NAMALWA (cell line): ENCODE measurements around the gene SMIM33.
"Not testable (repeated sequence)": the region's sequence is repeated elsewhere in the genome, so short reads cannot be mapped to it uniquely, and the experiment has no call there.

Experiments
- DNase-seq: peaks from one replicate; pipeline ENCODE4 v3.0.0-alpha.2; 2015; ENCODE audit warnings: low spot score

SMIM33 gene

DNA sequence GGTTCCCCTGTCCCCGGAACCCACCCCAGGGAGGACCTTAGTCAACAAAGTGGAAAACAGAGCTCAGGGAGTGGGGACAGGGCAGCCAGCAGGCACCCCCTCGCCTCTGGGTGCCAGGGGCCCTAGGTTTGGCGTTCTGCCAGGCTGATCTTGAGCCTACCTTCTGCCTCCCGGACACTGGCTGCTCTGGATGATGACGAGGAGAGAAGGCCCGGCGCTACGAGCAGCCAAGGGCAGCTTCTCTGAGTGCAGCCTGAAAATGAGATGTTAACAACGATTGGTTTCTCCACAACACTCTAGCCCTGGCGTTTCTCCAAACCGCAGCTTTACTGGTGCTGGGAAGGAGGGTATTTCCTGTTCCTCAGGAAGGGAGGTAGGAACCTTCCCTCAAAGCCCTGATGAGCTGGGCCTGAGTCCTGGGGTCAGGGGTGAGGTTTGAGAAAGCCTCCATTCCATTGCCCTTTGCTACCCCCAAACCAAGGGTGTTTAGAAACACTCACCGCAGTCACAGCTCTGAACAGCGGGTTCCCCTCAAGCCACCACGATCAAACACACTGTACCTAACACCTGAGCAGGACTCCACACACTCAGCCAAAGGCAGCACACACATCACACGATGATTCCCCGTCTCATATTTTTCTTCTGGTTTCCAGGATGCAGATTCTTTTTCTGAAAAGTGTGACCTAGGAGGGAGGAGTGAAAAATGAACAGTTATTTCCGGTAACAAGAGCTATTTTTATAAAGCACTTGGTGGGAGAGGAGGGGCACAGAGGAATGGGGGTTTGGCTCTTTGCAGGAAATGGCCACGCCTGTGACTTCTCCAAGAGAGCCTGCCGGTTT lies 11.5 kb downstream of the SMIM33 start, which contains the start of gene STING1:
STING1 (minus strand) TSS at position 709 of the 840 bp plus-strand sequence. CDS start 1,054 bp downstream, outside the sequence.
- DNase-seq, result no peak

DNA sequence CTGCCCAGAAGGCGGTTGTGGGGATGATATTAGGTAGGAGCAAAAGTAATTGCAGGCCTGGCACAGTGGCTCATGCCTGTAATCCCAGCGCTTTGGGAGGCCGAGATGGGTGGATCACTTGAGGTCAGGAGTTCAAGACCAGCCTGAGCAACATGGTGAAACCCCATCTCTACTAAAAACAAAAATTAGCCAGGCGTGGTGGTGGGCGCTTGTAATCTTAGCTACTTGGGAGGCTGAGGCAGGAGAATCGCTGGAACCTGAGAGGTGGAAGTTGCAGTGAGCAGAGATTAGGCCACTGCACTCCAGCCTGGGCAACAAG lies 12.0 kb downstream of the SMIM33 start:
- DNase-seq, result not testable (repeated sequence)

DNA sequence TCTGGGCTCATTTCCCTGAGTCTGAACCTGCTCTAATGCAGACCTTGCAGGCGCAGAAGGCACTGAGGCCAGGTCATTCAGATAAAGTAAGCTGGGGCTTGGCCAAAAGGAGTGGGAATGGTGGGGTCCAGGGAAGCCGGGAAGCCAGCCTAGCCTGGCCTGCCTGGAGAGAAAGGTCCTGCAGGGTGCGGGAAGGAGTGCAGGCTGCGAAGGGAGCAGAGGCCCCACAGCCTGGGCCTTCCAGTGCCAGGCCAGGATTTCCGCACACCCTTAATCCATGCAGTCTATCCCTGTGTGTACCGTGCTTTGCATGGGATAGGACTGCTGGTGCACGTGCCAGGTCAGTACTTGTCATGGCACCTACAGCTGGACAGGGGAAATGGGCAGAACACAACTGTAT lies 15.4 kb downstream of the SMIM33 start:
- no peak for DNase-seq

DNA sequence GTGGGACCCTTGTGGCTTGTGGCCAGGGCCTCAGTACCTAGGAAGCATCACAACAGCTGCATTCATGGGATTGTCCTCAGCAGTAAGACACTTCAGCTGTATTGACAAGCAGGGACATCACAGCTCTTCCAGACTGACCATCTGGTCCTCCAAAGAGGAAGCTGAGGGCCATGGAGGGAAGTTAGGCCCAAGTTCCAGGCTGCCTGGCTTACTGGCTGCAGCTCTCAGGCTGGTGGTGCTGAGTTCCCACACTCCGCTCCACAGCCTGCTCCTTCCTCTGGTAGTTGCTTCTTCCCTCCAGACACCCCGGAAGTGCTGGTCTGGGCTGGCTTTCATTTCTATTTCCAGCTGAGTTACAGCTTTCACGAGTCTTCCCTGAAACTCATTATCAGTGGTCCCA lies 17.5 kb downstream of the SMIM33 start:
- no peak for DNase-seq

DNA sequence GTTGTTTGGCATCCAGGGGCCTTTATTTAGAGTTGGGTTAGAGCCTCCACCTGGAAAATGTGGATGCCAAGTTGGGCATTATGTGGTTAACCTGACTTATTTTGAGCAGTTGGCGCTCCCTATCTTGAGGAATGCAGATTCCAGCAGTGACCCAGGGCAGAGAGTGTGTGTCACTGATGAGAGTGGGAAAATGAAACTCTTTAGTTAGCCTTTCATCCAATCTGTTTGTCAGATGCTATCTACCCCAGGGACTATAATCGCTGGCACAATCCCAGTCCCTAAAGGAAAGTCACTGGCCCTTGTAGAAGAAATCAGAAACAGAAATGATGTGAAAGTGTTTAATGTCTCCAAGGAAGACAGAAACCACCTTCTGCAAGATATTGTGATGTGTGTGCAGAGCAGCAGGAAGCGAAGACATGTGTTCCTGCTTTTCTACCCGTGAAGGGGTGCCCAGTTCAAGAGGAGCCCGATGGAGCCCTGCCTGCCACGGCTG lies 21.9 kb downstream of the SMIM33 start:
- no peak for DNase-seq

DNA sequence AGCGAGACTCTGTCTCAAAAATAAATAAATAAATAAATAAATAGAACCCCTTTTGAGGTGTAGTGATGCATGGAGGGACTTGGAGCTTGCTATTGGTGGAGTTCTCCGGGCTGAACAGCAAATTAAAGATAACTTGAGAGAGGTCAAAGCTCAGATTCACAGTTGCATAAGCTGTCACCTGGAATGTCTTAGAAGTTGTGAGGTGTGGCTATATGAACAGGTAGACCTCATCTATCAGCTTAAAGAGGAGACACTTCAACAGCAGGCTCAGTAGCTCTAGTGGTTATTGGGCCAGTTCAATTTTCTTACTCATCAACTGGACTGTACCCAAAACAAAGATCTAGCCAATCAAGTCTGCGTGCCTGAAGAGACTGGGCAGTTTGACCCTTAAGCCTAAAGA lies 23.5 kb downstream of the SMIM33 start:
- DNase-seq, result no peak

DNA sequence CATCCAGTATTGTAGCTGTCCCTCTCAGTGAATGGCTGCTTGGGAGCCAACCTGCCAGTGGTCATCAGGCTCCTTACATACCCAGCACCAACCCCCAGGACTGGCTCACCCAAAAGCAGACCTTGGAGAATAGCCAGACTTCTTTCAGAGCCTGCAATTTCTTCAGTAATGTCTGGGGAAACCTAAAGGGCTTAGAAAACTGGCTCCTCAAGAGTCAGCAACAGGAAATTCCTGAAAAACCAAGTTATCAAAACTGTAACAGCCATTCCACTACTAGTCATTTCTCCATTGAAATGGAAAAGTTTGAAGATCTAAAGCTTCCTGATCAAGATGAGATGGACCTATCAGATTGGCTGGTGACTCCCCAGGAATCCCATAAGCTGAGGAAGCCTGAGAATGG lies 24.0 kb downstream of the SMIM33 start:
- DNase-seq, result no peak

DNA sequence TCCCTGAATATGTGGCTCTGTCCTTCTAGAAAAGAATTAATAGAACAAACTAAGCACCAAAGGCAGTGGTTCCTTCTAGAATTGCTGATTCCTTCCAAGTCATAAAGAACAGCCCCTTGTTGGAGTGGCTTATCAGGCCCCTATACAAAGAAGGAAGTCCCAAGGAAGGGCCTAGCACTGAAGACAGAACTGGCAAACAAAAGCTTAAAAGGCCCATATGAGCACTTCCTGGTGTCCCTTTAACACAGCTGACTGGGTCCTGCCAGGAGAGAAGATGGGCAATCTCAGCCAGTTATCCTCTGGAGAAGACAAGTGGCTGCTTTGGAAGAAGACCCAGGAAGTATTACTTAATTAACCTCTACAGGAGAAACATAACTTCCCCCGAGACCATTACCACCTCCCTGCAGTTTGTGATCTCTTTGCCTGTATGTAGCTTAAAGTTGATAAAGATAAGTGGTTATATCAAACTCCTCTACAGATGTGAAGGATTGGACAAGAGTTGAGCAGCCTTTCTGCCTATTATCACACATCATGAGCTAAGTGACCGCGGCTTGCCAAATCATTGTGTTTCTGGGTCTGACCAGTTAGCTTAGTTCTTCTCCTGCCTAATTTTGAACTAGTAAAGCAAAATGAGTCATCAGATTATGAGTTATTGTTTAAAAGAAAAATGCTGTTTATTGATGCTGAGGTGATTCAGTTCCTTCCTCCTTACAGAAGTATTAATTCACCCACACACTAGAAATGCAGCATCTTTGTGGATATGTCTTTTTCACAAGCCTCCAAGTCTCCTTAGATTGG lies 25.0 kb downstream of the SMIM33 start:
- no peak for DNase-seq

DNA sequence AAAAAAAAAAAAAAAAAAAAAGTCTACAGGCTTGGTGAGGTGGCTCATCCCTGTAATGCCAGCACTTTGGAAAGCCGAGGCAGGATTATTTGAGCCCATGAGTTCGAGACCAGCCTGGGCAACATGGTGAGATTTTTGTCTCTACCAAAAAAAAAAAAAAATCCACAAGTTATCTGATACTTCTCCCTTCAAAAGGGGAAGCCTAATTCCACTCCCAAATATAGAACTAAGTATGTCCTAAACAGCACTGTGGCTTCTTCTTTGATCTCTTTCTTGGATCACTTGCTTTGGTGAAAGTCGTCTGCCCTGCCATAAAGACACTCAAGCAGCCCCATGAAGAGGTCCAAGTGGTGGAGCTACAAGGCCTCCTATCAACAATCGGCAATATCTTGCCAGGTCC lies 30.6 kb downstream of the SMIM33 start:
- no peak for DNase-seq

DNA sequence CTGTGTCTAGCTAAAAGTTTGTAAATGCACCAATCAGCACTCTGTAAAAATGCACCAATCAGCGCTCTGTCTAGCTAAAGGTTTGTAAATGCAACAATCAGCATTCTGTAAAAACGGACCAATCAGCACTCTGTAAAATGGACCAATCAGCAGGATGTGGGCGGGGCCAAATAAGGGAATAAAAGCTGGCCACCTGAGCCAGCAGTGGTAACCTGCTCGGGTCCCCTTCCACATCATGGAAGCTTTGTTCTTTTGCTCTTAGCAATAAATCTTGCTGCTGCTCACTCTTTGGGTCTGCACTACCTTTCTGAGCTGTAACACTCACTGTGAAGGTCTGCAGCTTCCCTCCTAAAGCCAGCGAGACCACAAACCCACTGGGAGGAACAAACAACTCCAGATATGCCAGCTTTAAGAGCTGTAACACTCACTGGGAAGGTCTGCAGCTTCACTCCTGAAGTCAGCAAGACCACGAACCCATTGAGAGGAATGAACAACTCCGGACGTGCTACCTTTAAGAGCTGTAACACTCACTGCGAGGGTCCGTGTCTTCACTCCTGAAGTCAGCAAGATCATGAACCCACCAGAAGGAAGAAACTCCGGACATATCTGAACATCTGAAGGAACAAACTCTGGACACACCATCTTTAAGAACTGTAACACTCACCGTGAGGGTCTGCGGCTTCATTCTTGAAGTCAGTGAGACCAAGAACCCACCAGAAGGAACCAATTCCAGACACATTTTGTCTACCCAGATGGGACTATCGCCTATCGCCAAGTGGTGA lies 32.4 kb downstream of the SMIM33 start:
- DNase-seq, result peak; percentile 31

DNA sequence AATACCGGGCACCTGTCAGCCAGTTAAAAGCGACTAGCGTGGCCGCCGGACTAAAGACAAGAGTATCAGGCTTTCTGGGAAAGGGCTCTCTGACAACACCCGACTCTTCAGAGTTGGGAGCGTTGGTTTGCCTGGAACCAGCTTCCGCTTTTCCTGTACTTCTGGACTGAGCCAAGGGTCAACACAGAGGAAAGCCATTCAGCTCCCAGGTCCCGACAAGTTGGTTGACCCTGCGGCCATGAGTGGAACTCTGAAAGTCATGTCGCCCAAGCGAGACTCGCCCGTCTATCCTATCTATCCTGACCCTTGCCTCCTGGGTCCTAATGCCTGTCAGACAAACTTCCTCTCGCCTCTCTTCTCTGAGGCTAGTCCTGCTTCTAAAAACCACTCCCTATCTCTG lies 33.1 kb downstream of the SMIM33 start:
- not testable (repeated sequence) for DNase-seq

DNA sequence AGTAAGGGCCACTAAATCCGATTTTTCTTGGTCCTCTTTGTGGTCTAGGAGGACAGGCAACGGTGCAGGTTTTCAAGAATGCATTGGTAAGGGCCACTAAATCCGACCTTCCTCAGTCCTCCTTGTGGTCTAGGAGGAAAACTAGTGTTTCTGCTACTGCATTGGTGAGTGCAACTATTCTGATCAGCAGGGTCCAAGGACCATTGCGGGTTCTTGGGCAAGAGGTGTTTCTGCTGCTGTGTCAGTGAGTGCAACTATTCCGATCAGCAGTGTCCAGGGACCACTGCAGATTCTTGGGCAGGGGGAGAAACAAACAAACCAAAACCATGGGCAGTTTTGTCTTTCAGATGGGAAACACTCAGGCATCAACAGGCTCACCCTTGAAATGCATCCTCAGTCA lies 33.9 kb downstream of the SMIM33 start:
- not testable (repeated sequence) for DNase-seq

DNA sequence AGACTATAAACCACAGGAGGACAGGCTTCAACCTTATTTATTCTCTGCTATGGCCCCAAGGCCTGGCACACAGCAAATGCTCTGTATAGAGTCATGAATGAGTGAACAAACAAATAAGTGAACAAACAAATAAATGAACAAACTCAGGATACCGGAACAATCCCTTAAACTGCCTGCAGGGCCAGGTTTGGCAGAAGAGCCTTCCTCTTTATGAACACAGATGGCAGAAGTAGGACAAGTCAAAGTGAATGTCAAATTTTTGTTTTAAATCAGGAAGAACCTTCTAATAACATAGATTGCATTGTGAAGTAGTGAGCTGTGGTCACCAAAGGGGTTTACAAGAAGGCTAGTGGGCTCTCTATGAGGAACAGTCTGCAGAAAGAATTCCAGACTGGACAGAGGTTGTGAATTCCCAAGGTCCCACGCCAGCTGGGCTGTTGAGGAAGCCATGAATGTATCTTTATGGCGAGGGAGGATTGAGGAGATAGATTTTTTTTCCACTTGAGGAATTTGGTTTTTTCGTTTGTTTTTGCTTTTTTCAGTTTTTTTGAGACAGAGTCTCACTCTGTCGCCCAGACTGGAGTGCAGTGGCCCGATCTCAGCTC lies 42.1 kb downstream of the SMIM33 start:
- DNase-seq, result peak; percentile 31

DNA sequence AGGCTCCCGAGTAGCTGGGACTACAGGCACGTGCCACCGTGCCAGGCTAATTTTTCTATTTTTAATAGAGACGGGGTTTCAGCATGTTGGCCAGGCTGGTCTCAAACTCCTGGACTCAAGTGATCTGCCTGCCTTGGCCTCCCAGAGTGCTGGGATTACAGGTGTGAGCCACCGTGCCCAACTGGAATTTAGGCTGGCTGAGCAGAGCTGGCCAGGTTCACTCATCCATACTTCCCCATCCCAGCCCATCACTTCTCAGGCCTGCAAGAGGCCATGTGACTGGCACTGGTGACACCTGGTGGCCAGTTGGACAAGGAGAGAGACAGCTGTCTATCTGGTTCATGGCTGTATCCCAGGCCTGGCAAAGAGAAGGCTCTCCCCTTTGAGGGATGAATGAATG lies 42.6 kb downstream of the SMIM33 start:
- peak; percentile 74 for DNase-seq

DNA sequence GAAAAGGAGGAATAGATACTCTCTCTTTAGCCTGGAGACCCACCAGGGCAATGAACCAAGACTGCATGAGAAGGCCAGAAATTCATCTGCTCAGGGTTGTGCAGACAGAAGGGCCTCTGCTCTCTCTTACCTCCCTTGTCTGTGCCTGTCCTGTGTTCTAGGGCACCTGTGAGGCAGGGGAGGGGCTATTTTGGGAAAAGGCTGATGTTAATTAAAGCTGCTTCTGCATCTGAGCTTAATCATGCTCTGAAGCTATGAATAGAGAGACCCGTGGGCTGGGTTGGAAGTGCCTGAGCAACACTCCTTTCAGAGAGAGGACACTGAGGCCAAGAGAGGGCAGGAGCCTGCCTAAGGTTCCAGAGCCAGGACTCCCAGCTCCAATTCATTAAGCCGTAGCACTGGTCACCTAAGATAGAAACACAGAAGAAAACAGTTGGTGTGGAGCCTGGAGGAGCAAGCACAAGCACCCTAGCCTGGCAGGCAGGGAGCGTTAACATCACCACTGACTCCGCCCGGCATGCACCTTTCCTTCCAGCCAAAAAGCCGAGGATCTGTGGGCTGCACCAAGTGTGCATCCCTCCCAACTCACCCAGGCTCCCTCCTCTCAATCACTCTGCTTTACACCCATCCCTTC lies 43.2 kb downstream of the SMIM33 start:
- DNase-seq, result no peak

DNA sequence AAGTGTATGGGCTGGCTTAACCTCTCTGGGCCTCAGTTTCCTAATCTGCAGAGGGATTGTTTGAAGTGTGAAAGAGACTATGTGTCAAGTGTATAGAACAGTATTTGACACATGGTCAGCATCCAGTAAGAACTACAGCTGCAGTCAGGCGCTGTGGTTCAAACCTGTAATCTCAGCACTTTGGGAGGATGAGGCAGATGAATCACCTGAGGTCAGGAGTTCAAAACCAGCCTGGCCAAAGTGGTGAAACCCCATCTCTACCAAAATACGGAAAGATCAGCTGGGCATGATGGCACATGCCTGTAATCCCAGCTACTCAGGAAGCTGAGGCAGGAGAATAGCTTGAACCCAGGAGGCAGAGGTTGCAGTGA lies 43.7 kb downstream of the SMIM33 start:
- DNase-seq, result no peak

DNA sequence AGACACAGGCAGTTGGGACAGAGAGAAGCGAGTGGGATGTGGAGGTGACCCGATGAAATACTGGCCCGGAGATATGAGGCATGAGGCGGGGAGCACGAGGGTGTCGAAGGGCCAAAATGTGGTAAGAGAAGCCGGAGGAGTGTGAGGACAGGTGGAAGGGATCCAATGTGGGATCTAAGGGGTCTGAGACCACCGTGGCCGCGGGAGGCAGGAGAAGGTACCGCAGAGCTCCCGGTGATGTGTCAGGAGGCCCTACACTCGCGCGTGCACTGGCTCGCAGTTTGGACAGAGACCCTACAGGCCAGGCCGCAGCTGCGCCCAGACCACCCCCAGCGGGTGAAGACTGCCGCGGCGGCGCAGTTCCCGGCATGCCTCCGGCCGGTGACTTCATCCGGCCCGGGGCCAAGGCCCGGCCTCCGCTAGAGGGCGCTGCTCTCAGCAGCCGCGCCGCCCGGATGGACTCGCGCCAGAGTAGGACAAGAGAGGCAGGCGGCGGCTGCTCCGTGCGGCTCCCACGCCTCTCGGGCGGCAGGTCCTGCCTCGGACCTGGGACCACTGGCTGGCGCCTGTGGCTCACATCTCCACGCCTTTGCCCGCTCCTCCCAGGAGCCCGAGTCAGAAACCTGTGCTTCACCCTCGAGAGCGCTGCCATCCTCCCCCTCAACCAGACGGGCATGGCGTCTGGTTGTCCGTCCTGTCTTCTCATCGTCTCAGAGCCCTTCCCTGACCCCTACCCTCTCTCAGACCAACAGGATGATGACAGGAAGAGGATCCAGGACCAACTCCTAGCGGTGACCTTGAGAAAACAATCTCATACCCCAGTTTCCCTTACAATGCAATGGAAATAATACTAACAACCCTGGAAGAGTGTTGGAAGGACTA lies 47.1 kb downstream of the SMIM33 start:
- DNase-seq, result peak; percentile 88
